Measurements from ENCODE around the gene HNMT.

Gene HNMT

GRCh38 chr2:138063181-138063580 lies 98.9 kb downstream of the HNMT start:
- TF ChIP-seq TSHZ1 (tag by site-specific recombination; IDR thresholded peaks at IDR 0.05; ENCODE audit: borderline replicate concordance) (no peak), SP3 (tag by site-specific recombination; IDR thresholded peaks at IDR 0.05) (no peak), ZNF510 (tag by site-specific recombination; IDR thresholded peaks at IDR 0.05; ENCODE audit: insufficient replicate concordance) (no peak), ZNF114 (tag by site-specific recombination; IDR thresholded peaks at IDR 0.05) (no peak), SP7 (tag by site-specific recombination; IDR thresholded peaks at IDR 0.05) (no peak), PRDM4 (tag by site-specific recombination; IDR thresholded peaks at IDR 0.05) (no peak), ZNF747 (tag by site-specific recombination; IDR thresholded peaks at IDR 0.05) (no peak), REPIN1 (tag by site-specific recombination; IDR thresholded peaks at IDR 0.05; ENCODE audit: low read depth) (no peak), ZNF830 (tag by site-specific recombination; IDR thresholded peaks at IDR 0.05; ENCODE audit: low read depth) (no peak), ZNF274 (IDR thresholded peaks at IDR 0.05; ENCODE audit: low read length) (no peak), ZNF274 (tag by site-specific recombination; IDR thresholded peaks at IDR 0.05; ENCODE audit: borderline replicate concordance) (no peak), ZNF175 (tag by site-specific recombination; IDR thresholded peaks at IDR 0.05) (no peak), ZEB2 (tag by site-specific recombination; IDR thresholded peaks at IDR 0.05) (no peak), ZNF837 (tag by site-specific recombination; IDR thresholded peaks at IDR 0.05) (no peak), ZNF423 (tag by site-specific recombination; IDR thresholded peaks at IDR 0.05) (no peak), ZNF621 (tag by site-specific recombination; IDR thresholded peaks at IDR 0.05) (no peak), ZNF23 (tag by site-specific recombination; IDR thresholded peaks at IDR 0.05; ENCODE audit: borderline replicate concordance) (no peak), ZNF248 (tag by site-specific recombination; IDR thresholded peaks at IDR 0.05) (no peak)
- Histone ChIP-seq H3K9me3 (ENCODE audit: control insufficient read depth, insufficient read depth, low read depth, low read length) (no peaks in the 10 kb centered on the region), H3K4me1 (ENCODE audit: control insufficient read depth, insufficient read depth, low read length) (0 out of 2 replicates have a peak, but pooled peaks cover 5% of the 10 kb centered on the region), H3K36me3 (ENCODE audit: control insufficient read depth in 2 of 2, insufficient read depth in 1 of 2, low read length in 2 of 2) (no peaks in the 10 kb centered on the region), H3K4me3 (ENCODE audit: low read depth, low read length) (no peak overlapping the region), H3K27ac (ENCODE audit: extremely low read depth, low read depth, low read length) (no peak overlapping the region)
- ChIA-PET CTCF (no interaction called here), POLR2A (no interaction called here)
